Testis (tissue), 3 donors: Measurements from ENCODE around the gene DET1. TPM values are rescaled to one million over a fixed set of nuclear protein-coding genes. Genes with fewer than 3 reads are reported as not detected.

Source experiments
- DNase-seq: peaks from one replicate; pipeline ENCODE4 v3.0.0-alpha.2; 2019
- H3K27ac ChIP-seq, 2 donors: fragments of 200-600 bp; sonication (generic); one replicate each; pipeline ENCODE4 v1.5.1; 2019
- H3K27me3 ChIP-seq: fragments of 200-600 bp; sonication (generic); one replicate; pipeline ENCODE4 v1.5.1; 2019
- H3K36me3 ChIP-seq: fragments of 200-600 bp; sonication (generic); one replicate; pipeline ENCODE4 v1.5.1; 2017; ENCODE audit warnings: low read depth; ENCODE audit errors: missing control alignments
- H3K4me1 ChIP-seq: fragments of 200-600 bp; sonication (generic); one replicate; pipeline ENCODE4 v1.5.1; 2019
- H3K4me3 ChIP-seq, 2 donors: fragments of 200-600 bp; sonication (generic); one replicate each; pipeline ENCODE4 v1.5.1; 2017 to 2019
- H3K9me3 ChIP-seq: fragments of 200-600 bp; sonication (generic); one replicate; pipeline ENCODE4 v1.5.1; 2017
- CTCF ChIP-seq, 3 experiments: fragments of 450-650 bp in 2 of 3; fragments of 200-600 bp in 1 of 3; sonication (generic) in 1 of 3; IDR thresholded peaks; one replicate each; pipeline ENCODE4 v1.5.1; 2016 to 2019; ENCODE audit warnings: antibody characterized with exemption in 3 of 3, mild to moderate bottlenecking in 2 of 3, moderate library complexity in 1 of 3
- POLR2A ChIP-seq: fragments of 450-650 bp; IDR thresholded peaks from one replicate; pipeline ENCODE4 v1.6.1; 2017; ENCODE audit warnings: antibody characterized with exemption, mild to moderate bottlenecking, moderate library complexity
- WGBS, 2 donors: methylation state at CpG; one replicate each; pipeline ENCODE4 v1.1.5; 2018; 5-methylcytosine and 5-hydroxymethylcytosine counted together
- intact Hi-C: fragments of 100-400 bp; cut with DNase I; formaldehyde crosslinking; loops from one replicate; pipeline ENCODE4 v1.15.1; 2023; ENCODE audit warnings: low total_unique reads
- polyA plus RNA-seq: library from polyadenylated mRNA; stranded (reverse); fragments of 350-450 nt; fragmentation: Illumina TruSeq; extraction: RNeasy Lipid Tissue Mini Kit (QIAGEN cat#74804); gene quantifications from one replicate; pipeline ENCODE4 v1.2.3, GENCODE V29; 2014; ENCODE audit warnings: low read depth, low replicate concordance; ENCODE audit not compliant: insufficient read depth
- total RNA-seq, 2 donors: library from RNA; depleted of rRNA; stranded (reverse); fragments of >200 nt; gene quantifications; one replicate each; pipeline ENCODE4 v1.2.3, GENCODE V29; 2016

DET1 gene
- total and polyA plus RNA-seq, 3 donors from 2014 or later: 4.4 to 14.4 (median 10.3) TPM

GRCh38 chr15:88509964-88510363 lies 36.5 kb downstream of the DET1 start:
- H3K27ac ChIP-seq: no peak overlapping the region
- no peaks in the 10 kb centered on the region for H3K9me3 ChIP-seq
- no peaks in the 10 kb centered on the region for H3K4me1 ChIP-seq
- H3K36me3 ChIP-seq: no peaks in the 10 kb centered on the region
- intact Hi-C loops: no loop called here
- H3K27me3 ChIP-seq: no peaks in the 10 kb centered on the region
- H3K4me3 ChIP-seq: no peak overlapping the region
- no peak for DNase-seq
- TF ChIP-seq POLR2A (no peak), CTCF (IDR thresholded peaks at IDR 0.05) (no peak)

- no peak for TF ChIP-seq POLR2A
- TF ChIP-seq CTCF (IDR thresholded peaks at IDR 0.05): no peak
- no peaks in the 10 kb centered on the region for H3K36me3 ChIP-seq
Measured at GRCh38 chr15:88509321-88509720, 37.2 kb downstream of the DET1 start.

GRCh38 chr15:88506628-88507027 lies 39.9 kb downstream of the DET1 start:
- Histone ChIP-seq H3K27me3 (no peaks in the 10 kb centered on the region), H3K4me3 (no peak overlapping the region), H3K9me3 (no peaks in the 10 kb centered on the region), H3K4me1 (no peaks in the 10 kb centered on the region), H3K36me3 (no peaks in the 10 kb centered on the region), H3K27ac (no peak overlapping the region)
- no peak for DNase-seq
- intact Hi-C loops: no loop called here
- TF ChIP-seq CTCF (IDR thresholded peaks at IDR 0.05) (no peak), POLR2A (no peak)

More at GRCh38 chr15:88509321-88509720, 37.2 kb downstream of the DET1 start:
- Histone ChIP-seq H3K4me3 (no peak overlapping the region), H3K27ac (no peak overlapping the region), H3K27me3 (no peaks in the 10 kb centered on the region), H3K4me1 (no peaks in the 10 kb centered on the region), H3K9me3 (no peaks in the 10 kb centered on the region)
- intact Hi-C loops: no loop called here
- 96 to 98% methylated on average over 4 of the region's 4 CpGs for WGBS, 2 donors
- no peak for DNase-seq

GRCh38 chr15:88505721-88506120 lies 40.8 kb downstream of the DET1 start:
- Histone ChIP-seq H3K27me3 (no peaks in the 10 kb centered on the region), H3K9me3 (no peaks in the 10 kb centered on the region), H3K4me3 (no peak overlapping the region), H3K4me1 (no peaks in the 10 kb centered on the region), H3K36me3 (no peaks in the 10 kb centered on the region), H3K27ac (no peak overlapping the region)
- no peak for TF ChIP-seq CTCF (IDR thresholded peaks at IDR 0.05)
- no peak for TF ChIP-seq POLR2A
- 91 to 97% methylated on average over 2 of the region's 2 CpGs for WGBS, 2 donors
- intact Hi-C loops: no loop called here
- no peak for DNase-seq

- TF ChIP-seq POLR2A: no peak
- TF ChIP-seq CTCF (IDR thresholded peaks at IDR 0.05): no peak
- intact Hi-C loops: no loop called here
- peaks cover 2% of the 10 kb centered on the region for H3K4me1 ChIP-seq
- H3K36me3 ChIP-seq: no peaks in the 10 kb centered on the region
- WGBS, 2 donors: 85 to 91% methylated on average over 1 of the region's 1 CpG
- no peak overlapping the region for H3K4me3 ChIP-seq
- DNase-seq: no peak
- no peak overlapping the region for H3K27ac ChIP-seq
- no peaks in the 10 kb centered on the region for H3K9me3 ChIP-seq
- H3K27me3 ChIP-seq: no peaks in the 10 kb centered on the region
Measured at GRCh38 chr15:88504445-88504844, 42.0 kb downstream of the DET1 start.
